ENCODE data around the gene POLR2M. TPM values are rescaled to one million over a fixed set of nuclear protein-coding genes. Genes with fewer than 3 reads are reported as not detected.
A peak's percentile ranks its signal among the peaks of the same experiment; 100 is the strongest.

POLR2M gene
- 48.1 TPM for polyA plus RNA-seq
- long read RNA-seq, donor 1, full-length matches to known transcripts = 9 of 9 reads
- long read RNA-seq, donor 1, partial matches to known transcripts = 0 of 9 reads
- long read RNA-seq, donor 1, other reads (novel, unspliced or antisense) = 0 of 9 reads
- long read RNA-seq, donor 2, full-length matches to known transcripts = 19 of 19 reads
- long read RNA-seq, donor 2, partial matches to known transcripts = 0 of 19 reads
- long read RNA-seq, donor 2, other reads (novel, unspliced or antisense) = 0 of 19 reads
- long read RNA-seq, donor 3 = 0 reads
- long read RNA-seq, donor 4, partial matches to known transcripts = 0 of 1 reads
- long read RNA-seq, donor 4, other reads (novel, unspliced or antisense) = 0 of 1 reads
- long read RNA-seq, donor 5, full-length matches to known transcripts = 14 of 14 reads
- long read RNA-seq, donor 5, partial matches to known transcripts = 0 of 14 reads
- long read RNA-seq, donor 5, other reads (novel, unspliced or antisense) = 0 of 14 reads
- long read RNA-seq, donor 6, full-length matches to known transcripts = 27 of 32 reads
- long read RNA-seq, donor 6, partial matches to known transcripts = 5 of 32 reads
- long read RNA-seq, donor 6, other reads (novel, unspliced or antisense) = 0 of 32 reads
- long read RNA-seq, donor 7, full-length matches to known transcripts = 11 of 11 reads
- long read RNA-seq, donor 7, partial matches to known transcripts = 0 of 11 reads
- long read RNA-seq, donor 7, other reads (novel, unspliced or antisense) = 0 of 11 reads
- long read RNA-seq, donor 8, full-length matches to known transcripts = 23 of 23 reads
- long read RNA-seq, donor 8, partial matches to known transcripts = 0 of 23 reads
- long read RNA-seq, donor 8, other reads (novel, unspliced or antisense) = 0 of 23 reads
- long read RNA-seq, donor 9, full-length matches to known transcripts = 13 of 13 reads
- long read RNA-seq, donor 9, partial matches to known transcripts = 0 of 13 reads
- long read RNA-seq, donor 9, other reads (novel, unspliced or antisense) = 0 of 13 reads
- long read RNA-seq, donor 10, full-length matches to known transcripts = 24 of 24 reads
- long read RNA-seq, donor 10, partial matches to known transcripts = 0 of 24 reads
- long read RNA-seq, donor 10, other reads (novel, unspliced or antisense) = 0 of 24 reads
- long read RNA-seq, donor 11, full-length matches to known transcripts = 9 of 9 reads
- long read RNA-seq, donor 11, partial matches to known transcripts = 0 of 9 reads
- long read RNA-seq, donor 11, other reads (novel, unspliced or antisense) = 0 of 9 reads

DNA sequence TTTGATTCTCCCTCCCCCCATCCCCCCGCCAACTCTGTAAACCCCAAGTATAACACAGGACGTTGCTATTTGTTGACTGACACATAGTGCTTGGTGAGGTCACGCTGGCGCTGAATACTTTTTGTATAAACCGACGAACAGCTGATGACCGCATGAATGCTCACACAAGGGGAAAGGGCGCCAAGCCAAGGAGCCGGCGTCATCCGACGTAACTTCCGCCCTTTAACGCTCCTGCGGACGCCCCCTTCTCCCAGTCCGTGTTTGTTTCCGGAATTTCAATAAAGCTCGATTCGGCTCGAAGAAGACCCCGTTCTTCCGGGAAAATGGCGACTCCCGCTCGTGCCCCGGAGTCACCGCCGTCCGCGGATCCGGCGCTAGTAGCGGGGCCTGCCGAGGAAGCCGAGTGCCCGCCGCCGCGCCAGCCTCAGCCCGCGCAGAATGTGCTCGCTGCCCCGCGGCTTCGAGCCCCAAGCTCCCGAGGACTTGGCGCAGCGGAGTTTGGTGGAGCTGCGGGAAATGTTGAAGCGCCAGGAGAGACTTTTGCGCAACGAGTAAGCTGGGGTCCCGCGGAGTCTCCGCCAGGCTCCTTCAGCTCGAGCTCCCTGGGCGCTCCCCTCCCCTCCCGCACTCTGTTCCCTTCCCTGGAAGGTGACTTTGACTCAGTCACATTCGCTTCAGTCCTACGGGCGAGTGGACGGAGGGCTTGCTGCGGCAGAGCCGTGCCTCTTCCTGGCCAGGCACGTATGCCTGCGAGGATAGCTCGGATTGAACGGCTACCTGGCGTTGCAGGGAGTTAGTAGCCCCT, at the start of gene POLR2M:
POLR2M (plus strand) TSS at position 310 of the 805 bp plus-strand sequence; CDS start at position 439, 129 bp downstream.
- no peaks in the 10 kb centered on the region for H3K27me3 ChIP-seq (ENCODE audit: control insufficient read depth, insufficient read depth, low read length)
- WGBS (ENCODE audit: insufficient coverage, low lambda C conversion rate) = 20% methylated on average over 1 of the region's 70 CpGs
- H3K27ac ChIP-seq (ENCODE audit: low read length) = peak within 1 kb of the TSS; percentile 94
- H3K4me3 ChIP-seq (ENCODE audit: low read length) = peak within 1 kb of the TSS; percentile 96
- H3K4me1 ChIP-seq (ENCODE audit: control insufficient read depth, insufficient read depth, low read length) = peaks cover 6% of the 10 kb centered on the region
- peaks cover 18% of the 10 kb centered on the region for H3K36me3 ChIP-seq (ENCODE audit: control insufficient read depth, insufficient read depth, low read length)
- H3K9me3 ChIP-seq (ENCODE audit: control insufficient read depth, low read depth, low read length) = peaks cover 3% of the 10 kb centered on the region
- DNase-seq = peak; percentile 97 to 98

DNA sequence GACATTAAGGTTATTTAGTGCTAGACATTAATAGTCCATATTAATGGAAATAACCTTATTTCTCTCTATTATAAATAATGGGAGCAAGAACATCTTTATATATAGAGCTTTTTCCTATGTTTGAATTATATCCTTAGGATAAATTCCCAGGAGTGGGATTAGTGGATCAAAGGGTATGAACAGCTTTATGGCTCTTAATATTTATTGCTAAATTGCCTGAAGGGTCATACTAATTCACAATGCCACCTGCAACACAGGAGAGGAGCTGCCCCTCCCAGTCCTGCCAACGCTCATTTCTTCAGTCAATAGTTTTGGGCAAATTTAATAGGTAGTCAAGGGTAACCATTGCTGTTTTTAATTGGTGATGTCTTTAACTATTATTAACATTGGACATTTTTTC, 48.9 kb upstream of the POLR2M start:
- H3K36me3 ChIP-seq (ENCODE audit: control insufficient read depth, insufficient read depth, low read length) = no peaks in the 10 kb centered on the region
- H3K9me3 ChIP-seq (ENCODE audit: control insufficient read depth, low read depth, low read length) = no peaks in the 10 kb centered on the region
- H3K4me3 ChIP-seq (ENCODE audit: low read length) = no peak overlapping the region
- H3K4me1 ChIP-seq (ENCODE audit: control insufficient read depth, insufficient read depth, low read length) = peaks cover 29% of the 10 kb centered on the region
- WGBS (ENCODE audit: insufficient coverage, low lambda C conversion rate) = no CpG with 5 or more reads among the region's 1 CpG
- no peak for DNase-seq
- no peaks in the 10 kb centered on the region for H3K27me3 ChIP-seq (ENCODE audit: control insufficient read depth, insufficient read depth, low read length)
- H3K27ac ChIP-seq (ENCODE audit: low read length) = no peak overlapping the region

DNA sequence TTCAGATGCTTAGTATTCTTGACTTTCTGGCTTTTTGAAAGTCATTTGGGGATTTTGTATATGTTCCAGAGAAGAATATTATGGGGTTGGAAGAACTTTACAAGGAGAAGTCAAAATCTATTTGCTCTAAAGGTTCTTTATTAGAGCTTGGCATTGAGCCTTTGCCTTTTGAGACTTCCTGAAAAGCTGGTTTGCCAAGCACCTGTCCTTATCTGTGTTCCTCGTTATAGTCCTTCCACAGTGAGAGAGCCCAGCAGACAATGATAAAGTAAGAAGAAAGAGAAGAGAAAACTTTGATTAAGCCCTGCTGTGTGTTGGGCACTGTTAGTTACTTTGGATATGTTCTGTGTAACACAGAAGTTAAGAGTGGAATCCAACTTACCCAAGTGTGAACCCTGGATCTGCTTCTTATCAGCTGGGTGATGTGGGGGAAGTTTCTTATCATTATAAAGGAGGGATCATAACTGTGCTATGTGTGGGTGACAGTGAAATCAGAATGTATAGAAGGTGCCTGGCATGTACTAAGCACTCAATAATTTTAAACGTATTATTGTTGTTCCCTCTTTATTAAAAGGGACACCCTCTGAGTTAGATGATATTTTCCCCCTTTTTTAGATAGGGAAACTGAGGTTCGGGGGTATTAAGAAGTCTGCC, 44.3 kb upstream of the POLR2M start:
- 83% methylated on average over 1 of the region's 3 CpGs for WGBS (ENCODE audit: insufficient coverage, low lambda C conversion rate)
- Histone ChIP-seq H3K9me3 (ENCODE audit: control insufficient read depth, low read depth, low read length) (no peaks in the 10 kb centered on the region), H3K36me3 (ENCODE audit: control insufficient read depth, insufficient read depth, low read length) (no peaks in the 10 kb centered on the region), H3K27me3 (ENCODE audit: control insufficient read depth, insufficient read depth, low read length) (no peaks in the 10 kb centered on the region), H3K27ac (ENCODE audit: low read length) (peak overlapping the region; percentile 45), H3K4me3 (ENCODE audit: low read length) (no peak overlapping the region), H3K4me1 (ENCODE audit: control insufficient read depth, insufficient read depth, low read length) (peaks cover 18% of the 10 kb centered on the region)
- peak in 1 of 2 donors; percentile 79 for DNase-seq

DNA sequence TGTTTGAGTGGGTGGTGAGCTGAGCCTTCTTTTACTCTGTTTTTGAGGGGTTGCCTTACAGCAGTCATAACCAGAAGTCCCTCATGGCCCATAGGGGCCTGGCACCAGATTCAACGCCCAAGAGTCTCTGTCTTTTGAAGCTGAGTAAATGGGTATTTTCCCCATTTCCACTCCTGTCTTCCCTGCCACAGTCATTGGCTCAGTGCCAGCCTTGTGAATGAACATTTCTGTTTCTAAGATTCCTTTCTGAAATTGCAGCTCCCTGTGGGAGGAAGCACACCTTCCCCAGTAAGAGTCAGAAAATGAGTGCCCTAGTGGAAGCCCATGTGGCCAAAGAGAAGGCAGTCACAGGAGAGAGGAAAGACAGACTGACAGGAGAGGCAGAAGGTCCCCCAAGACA, 43.7 kb upstream of the POLR2M start:
- no peak for DNase-seq
- H3K36me3 ChIP-seq (ENCODE audit: control insufficient read depth, insufficient read depth, low read length) = no peaks in the 10 kb centered on the region
- no peaks in the 10 kb centered on the region for H3K9me3 ChIP-seq (ENCODE audit: control insufficient read depth, low read depth, low read length)
- peaks cover 18% of the 10 kb centered on the region for H3K4me1 ChIP-seq (ENCODE audit: control insufficient read depth, insufficient read depth, low read length)
- WGBS (ENCODE audit: insufficient coverage, low lambda C conversion rate) = no CpG with 5 or more reads among the region's 1 CpG
- peak overlapping the region; percentile 6 for H3K27ac ChIP-seq (ENCODE audit: low read length)
- no peak overlapping the region for H3K4me3 ChIP-seq (ENCODE audit: low read length)
- no peaks in the 10 kb centered on the region for H3K27me3 ChIP-seq (ENCODE audit: control insufficient read depth, insufficient read depth, low read length)

DNA sequence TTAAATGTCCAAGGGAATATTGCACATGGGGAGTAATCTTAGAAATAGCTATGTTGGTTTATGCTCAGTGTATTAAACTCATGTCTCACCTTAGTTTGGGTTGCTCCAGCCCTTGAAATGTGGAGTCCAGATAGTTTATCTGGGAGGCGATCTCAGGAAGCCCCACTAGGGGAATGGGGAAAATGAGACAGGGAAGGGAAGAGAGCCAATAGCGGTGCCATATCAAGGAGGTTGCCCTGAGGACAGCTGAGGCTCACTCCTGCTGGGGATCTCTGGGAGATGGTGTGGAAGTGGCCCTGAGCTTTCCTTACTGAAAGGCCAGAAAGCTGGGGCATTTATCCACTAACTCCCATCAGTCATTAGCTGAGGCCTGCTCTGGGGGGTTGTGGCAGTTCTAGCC, 43.3 kb upstream of the POLR2M start:
- H3K36me3 ChIP-seq (ENCODE audit: control insufficient read depth, insufficient read depth, low read length) = no peaks in the 10 kb centered on the region
- peaks cover 18% of the 10 kb centered on the region for H3K4me1 ChIP-seq (ENCODE audit: control insufficient read depth, insufficient read depth, low read length)
- H3K4me3 ChIP-seq (ENCODE audit: low read length) = no peak overlapping the region
- no peaks in the 10 kb centered on the region for H3K9me3 ChIP-seq (ENCODE audit: control insufficient read depth, low read depth, low read length)
- DNase-seq = no peak
- no peaks in the 10 kb centered on the region for H3K27me3 ChIP-seq (ENCODE audit: control insufficient read depth, insufficient read depth, low read length)
- WGBS (ENCODE audit: insufficient coverage, low lambda C conversion rate) = no CpG with 5 or more reads among the region's 2 CpGs
- no peak overlapping the region for H3K27ac ChIP-seq (ENCODE audit: low read length)

DNA sequence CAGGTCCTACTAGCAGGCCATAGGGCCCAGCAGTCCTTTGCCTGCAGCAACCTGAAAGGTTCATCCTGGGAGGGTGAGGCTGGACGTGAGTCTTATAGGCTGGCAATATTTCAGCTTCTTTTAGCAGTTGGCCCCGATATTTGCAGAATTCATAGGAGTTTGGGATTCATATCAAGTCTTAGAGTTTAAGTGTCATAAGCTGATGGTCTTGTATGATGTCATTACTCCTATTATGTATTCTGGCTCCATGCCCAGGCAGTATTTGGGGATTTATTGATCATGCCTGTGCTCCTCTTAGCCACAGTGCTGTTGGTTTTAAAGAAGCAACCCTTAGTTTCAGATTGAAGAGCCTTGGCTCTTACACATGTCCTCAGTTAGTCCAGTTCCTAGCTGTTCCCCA, 41.3 kb upstream of the POLR2M start:
- Histone ChIP-seq H3K27me3 (ENCODE audit: control insufficient read depth, insufficient read depth, low read length) (no peaks in the 10 kb centered on the region), H3K36me3 (ENCODE audit: control insufficient read depth, insufficient read depth, low read length) (no peaks in the 10 kb centered on the region), H3K4me1 (ENCODE audit: control insufficient read depth, insufficient read depth, low read length) (peaks cover 18% of the 10 kb centered on the region), H3K9me3 (ENCODE audit: control insufficient read depth, low read depth, low read length) (no peaks in the 10 kb centered on the region), H3K27ac (ENCODE audit: low read length) (no peak overlapping the region), H3K4me3 (ENCODE audit: low read length) (no peak overlapping the region)
- no peak for DNase-seq
- WGBS (ENCODE audit: insufficient coverage, low lambda C conversion rate) = no CpG with 5 or more reads among the region's 2 CpGs

DNA sequence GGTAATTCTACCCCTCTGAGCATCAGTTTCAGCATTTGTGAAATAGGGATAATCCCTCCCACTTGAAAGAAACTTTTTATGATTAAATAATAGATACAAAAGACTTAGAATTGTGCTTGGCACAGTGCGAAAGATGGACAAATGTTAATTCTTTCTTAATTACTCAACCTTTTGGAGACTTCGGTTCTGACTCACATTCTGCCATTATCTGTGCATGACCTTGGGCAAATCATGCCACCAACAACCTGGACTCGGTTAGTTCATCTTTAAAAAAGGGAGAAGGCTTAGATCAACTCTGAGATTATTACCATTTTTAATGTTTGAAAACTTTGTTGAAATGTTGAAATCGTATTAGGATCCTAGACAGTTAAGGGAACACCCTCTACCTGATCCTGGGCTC, 40.6 kb upstream of the POLR2M start:
- WGBS (ENCODE audit: insufficient coverage, low lambda C conversion rate) = 63% methylated on average over 1 of the region's 4 CpGs

DNA sequence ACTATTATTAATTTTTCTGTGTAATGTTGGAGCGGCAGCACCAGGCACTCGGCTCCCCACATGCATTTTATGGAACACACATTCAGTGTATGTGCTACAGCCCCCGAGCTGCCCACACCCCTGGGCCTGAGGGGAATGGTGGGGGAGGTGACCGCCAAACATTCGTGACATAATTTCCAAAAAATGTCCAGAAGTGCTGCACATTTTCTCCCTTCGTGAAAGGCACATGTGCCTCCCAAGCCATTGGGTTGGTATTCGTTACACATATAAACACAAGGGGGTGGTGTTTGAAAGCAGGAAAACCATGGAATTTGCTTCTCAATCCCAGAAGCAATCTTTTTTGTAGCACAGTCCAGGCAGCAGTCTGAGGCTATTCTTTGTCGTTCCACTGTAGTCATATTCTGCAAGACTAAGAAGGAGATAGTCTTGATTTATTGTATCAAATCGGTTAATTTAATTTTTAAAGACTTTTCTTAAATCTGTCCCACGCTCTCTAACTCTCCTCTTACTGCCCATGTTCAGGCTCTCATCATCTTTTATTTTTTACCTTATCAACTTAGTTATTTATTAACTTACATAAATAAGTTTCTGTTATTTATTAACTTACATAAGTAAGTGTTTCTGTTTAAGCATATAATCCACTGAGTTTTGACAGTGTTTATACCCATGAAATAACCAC, 39.2 kb upstream of the POLR2M start:
- WGBS (ENCODE audit: insufficient coverage, low lambda C conversion rate) = 12% methylated on average over 2 of the region's 10 CpGs
- no peaks in the 10 kb centered on the region for H3K9me3 ChIP-seq (ENCODE audit: control insufficient read depth, low read depth, low read length)

More for the DNA sequence above, 40.6 kb upstream of the POLR2M start:
- no peaks in the 10 kb centered on the region for H3K27me3 ChIP-seq (ENCODE audit: control insufficient read depth, insufficient read depth, low read length)
- no peaks in the 10 kb centered on the region for H3K9me3 ChIP-seq (ENCODE audit: control insufficient read depth, low read depth, low read length)
- H3K4me3 ChIP-seq (ENCODE audit: low read length) = no peak overlapping the region
- no peaks in the 10 kb centered on the region for H3K36me3 ChIP-seq (ENCODE audit: control insufficient read depth, insufficient read depth, low read length)
- H3K27ac ChIP-seq (ENCODE audit: low read length) = no peak overlapping the region
- peaks cover 18% of the 10 kb centered on the region for H3K4me1 ChIP-seq (ENCODE audit: control insufficient read depth, insufficient read depth, low read length)
- no peak for DNase-seq

DNA sequence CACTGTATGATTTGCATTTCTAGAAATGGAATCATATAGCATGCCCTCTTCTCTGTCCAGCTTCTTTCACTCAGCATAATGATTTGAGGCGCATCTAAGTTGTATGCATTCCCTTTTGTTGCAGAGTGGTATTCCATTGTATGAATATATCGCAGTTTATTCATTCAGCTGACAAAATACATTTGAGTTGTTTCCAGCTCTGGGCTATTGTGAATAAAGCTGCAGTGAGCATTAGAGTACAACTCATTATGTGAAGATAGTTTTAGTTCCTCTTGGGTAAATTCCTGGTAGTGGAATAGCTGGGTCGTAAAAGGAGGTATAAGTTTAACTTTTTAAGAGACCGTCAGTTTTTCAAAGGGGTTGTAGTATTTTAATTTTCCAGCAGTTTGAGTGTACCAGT, 38.5 kb upstream of the POLR2M start:
- peak overlapping the region; percentile 70 for H3K27ac ChIP-seq (ENCODE audit: low read length)
- H3K4me1 ChIP-seq (ENCODE audit: control insufficient read depth, insufficient read depth, low read length) = peaks cover 11% of the 10 kb centered on the region
- H3K36me3 ChIP-seq (ENCODE audit: control insufficient read depth, insufficient read depth, low read length) = no peaks in the 10 kb centered on the region
- no peaks in the 10 kb centered on the region for H3K9me3 ChIP-seq (ENCODE audit: control insufficient read depth, low read depth, low read length)
- DNase-seq = no peak
- peak overlapping the region; percentile 7 for H3K4me3 ChIP-seq (ENCODE audit: low read length)
- 14% methylated on average over 1 of the region's 4 CpGs for WGBS (ENCODE audit: insufficient coverage, low lambda C conversion rate)
- no peaks in the 10 kb centered on the region for H3K27me3 ChIP-seq (ENCODE audit: control insufficient read depth, insufficient read depth, low read length)

More for the DNA sequence above, 39.2 kb upstream of the POLR2M start:
- Histone ChIP-seq H3K27me3 (ENCODE audit: control insufficient read depth, insufficient read depth, low read length) (no peaks in the 10 kb centered on the region), H3K36me3 (ENCODE audit: control insufficient read depth, insufficient read depth, low read length) (no peaks in the 10 kb centered on the region), H3K27ac (ENCODE audit: low read length) (peak overlapping the region; percentile 70), H3K4me3 (ENCODE audit: low read length) (peak overlapping the region; percentile 16), H3K4me1 (ENCODE audit: control insufficient read depth, insufficient read depth, low read length) (peaks cover 16% of the 10 kb centered on the region)
- DNase-seq = peak; percentile 38 to 79

All from large intestine (tissue), 12 donors.